H1 (cell line): ENCODE measurements around the gene KLHL10. TPM values are rescaled to one million over a fixed set of nuclear protein-coding genes. Genes with fewer than 3 reads are reported as not detected.

Experiments
- CTCF ChIA-PET: fragments of 300-600 bp; sonication (Branson Sonifier 250); formaldehyde crosslinking; loops from one replicate; lab custom pipeline; 2021; ENCODE audit not compliant: partially characterized antibody; lab: Charles Lee
- POLR2A ChIA-PET: fragments of 300-600 bp; sonication (Branson Sonifier 250); formaldehyde crosslinking; loops from one replicate; lab custom pipeline; 2021; ENCODE audit warnings: inconsistent platforms; ENCODE audit not compliant: partially characterized antibody; lab: Charles Lee
- DNase-seq, 2 experiments: peaks; one replicate each; pipeline versions ENCODE4 v3.0.0 to v3.0.0-alpha.2; 2010 to 2022; ENCODE audit warnings: low spot score in 2 of 2, low read depth in 1 of 2, mixed read lengths in 1 of 2
- FAIRE-seq: peaks from 2 replicates; lab custom pipeline; 2011; peaks lifted over from hg19 to GRCh38; lab: Jason Lieb, UNC
- H2AFZ ChIP-seq: 2 replicates; pipeline ENCODE4 v1.8.1; 2012; ENCODE audit warnings: low read length, inconsistent platforms
- H2AK5ac ChIP-seq: 2 replicates; pipeline ENCODE4 v1.6.1; 2013; ENCODE audit warnings: low read depth, low read length
- H2BK120ac ChIP-seq: replicated peaks from 2 replicates; pipeline ENCODE3; 2013; ENCODE audit warnings: low read depth, low read length, inconsistent platforms
- H2BK12ac ChIP-seq: 2 replicates; pipeline ENCODE4 v1.6.1; 2013; ENCODE audit warnings: low read depth, low read length
- H2BK15ac ChIP-seq: 2 replicates; pipeline ENCODE4 v1.6.1; 2013; ENCODE audit warnings: low read length
- H2BK20ac ChIP-seq: 2 replicates; pipeline ENCODE4 v1.6.1; 2013; ENCODE audit warnings: low read length
- H2BK5ac ChIP-seq: 2 replicates; pipeline ENCODE4 v1.6.1; 2013; ENCODE audit warnings: low read depth, low read length
- H3K14ac ChIP-seq: 2 replicates; pipeline ENCODE4 v1.6.1; 2013; ENCODE audit warnings: inconsistent platforms; ENCODE audit not compliant: insufficient read length
- H3K18ac ChIP-seq: 2 replicates; pipeline ENCODE4 v1.6.1; 2013; ENCODE audit warnings: low read length; ENCODE audit errors: extremely low read depth
- H3K23ac ChIP-seq: 2 replicates; pipeline ENCODE4 v1.6.1; 2013; ENCODE audit warnings: inconsistent platforms; ENCODE audit not compliant: insufficient read length
- H3K23me2 ChIP-seq: 2 replicates; pipeline ENCODE4 v1.6.1; 2013; ENCODE audit warnings: low read depth, low read length
- H3K27ac ChIP-seq: 2 replicates; pipeline ENCODE4 v1.6.1; 2011; ENCODE audit warnings: low read depth, low read length, inconsistent platforms
- H3K27me3 ChIP-seq, 4 experiments: replicated peaks in 1 of 4; 1 replicate in 1 of 4; 2 replicates in 3 of 4; pipeline versions ENCODE4 v1.6.1 to v1.8.1; 2011 to 2013; ENCODE audit warnings: low read length in 3 of 4, mild to moderate bottlenecking in 3 of 4, inconsistent platforms in 2 of 4, mixed read lengths in 2 of 4, moderate library complexity in 1 of 4; ENCODE audit not compliant: control insufficient read depth in 3 of 4, insufficient read depth in 3 of 4; ENCODE audit errors: extremely low read depth in 1 of 4
- H3K36me3 ChIP-seq, 4 experiments: 2 replicates each; pipeline versions ENCODE4 v1.6.1 to v1.8.1; 2011 to 2013; ENCODE audit warnings: mild to moderate bottlenecking in 4 of 4, low read length in 3 of 4, moderate library complexity in 2 of 4, control low read depth in 1 of 4, inconsistent platforms in 1 of 4; ENCODE audit not compliant: insufficient read depth in 4 of 4, control insufficient read depth in 2 of 4
- H3K4ac ChIP-seq: replicated peaks from 2 replicates; pipeline ENCODE3; 2013; ENCODE audit warnings: low read length, low read depth, mixed read lengths, inconsistent platforms; ENCODE audit not compliant: insufficient read length
- H3K4me1 ChIP-seq, 4 experiments: replicated peaks in 1 of 4; 1 replicate in 1 of 4; 2 replicates in 3 of 4; pipeline versions ENCODE4 v1.6.1 to v1.8.1; 2011 to 2013; ENCODE audit warnings: low read length in 3 of 4, inconsistent platforms in 2 of 4, mixed read lengths in 1 of 4; ENCODE audit not compliant: insufficient read depth in 4 of 4, control insufficient read depth in 3 of 4
- H3K4me2 ChIP-seq, 2 experiments: 2 replicates each; pipeline versions ENCODE4 v1.6.1 to v1.8.1; 2011 to 2013; ENCODE audit warnings: low read depth in 2 of 2, low read length in 2 of 2, control low read depth in 1 of 2, inconsistent platforms in 1 of 2, mild to moderate bottlenecking in 1 of 2; ENCODE audit not compliant: insufficient read depth in 1 of 2
- H3K4me3 ChIP-seq, 4 experiments: fragments of 200-600, 300-600 bp in 1 of 4; sonication (generic), shearing (Covaris generic), sonication (Bioruptor Twin) in 1 of 4; 2 replicates each; pipeline versions ENCODE4 v1.5.1 to v1.8.1; 2011 to 2016; ENCODE audit warnings: low read length in 4 of 4, low read depth in 3 of 4, control low read depth in 2 of 4, inconsistent platforms in 2 of 4, mild to moderate bottlenecking in 2 of 4, mixed read lengths in 1 of 4, moderate library complexity in 1 of 4; ENCODE audit not compliant: insufficient read depth in 2 of 4; ENCODE audit errors: extremely low read depth in 1 of 4
- H3K56ac ChIP-seq: replicated peaks from 2 replicates; pipeline ENCODE3; 2013; ENCODE audit warnings: low read depth, mild to moderate bottlenecking, mixed read lengths, low read length, inconsistent platforms; ENCODE audit not compliant: insufficient read length
- H3K79me1 ChIP-seq: 2 replicates; pipeline ENCODE4 v1.6.1; 2013; ENCODE audit warnings: low read depth, low read length, control low read depth
- H3K79me2 ChIP-seq, 2 experiments: 2 replicates each; pipeline versions ENCODE4 v1.6.1 to v1.8.1; 2012 to 2013; ENCODE audit warnings: low read length in 2 of 2, mild to moderate bottlenecking in 2 of 2, inconsistent platforms in 1 of 2; ENCODE audit not compliant: insufficient read depth in 2 of 2, control insufficient read depth in 1 of 2
- H3K9ac ChIP-seq, 4 experiments: replicated peaks in 1 of 4; 1 replicate in 1 of 4; 2 replicates in 3 of 4; pipeline versions ENCODE4 v1.6.1 to v1.8.1; 2011 to 2013; ENCODE audit warnings: low read depth in 3 of 4, low read length in 3 of 4, control low read depth in 2 of 4, mild to moderate bottlenecking in 2 of 4, moderate library complexity in 2 of 4, inconsistent platforms in 1 of 4; ENCODE audit errors: extremely low read depth in 1 of 4
- H3K9me3 ChIP-seq, 2 experiments: 2 replicates each; pipeline versions ENCODE4 v1.6.1 to v1.8.1; 2012 to 2013; ENCODE audit warnings: mild to moderate bottlenecking in 2 of 2, moderate library complexity in 2 of 2, control low read depth in 1 of 2, inconsistent platforms in 1 of 2, low read depth in 1 of 2, low read length in 1 of 2, mixed read lengths in 1 of 2; ENCODE audit not compliant: insufficient read depth in 2 of 2
- H4K20me1 ChIP-seq, 2 experiments: replicated peaks in 1 of 2; 2 replicates each; pipeline versions ENCODE3 to v1.8.1; 2011 to 2013; ENCODE audit warnings: inconsistent platforms in 2 of 2, low read length in 2 of 2, mild to moderate bottlenecking in 1 of 2; ENCODE audit not compliant: insufficient read depth in 2 of 2, control insufficient read depth in 1 of 2
- H4K5ac ChIP-seq: 2 replicates; pipeline ENCODE4 v1.6.1; 2013; ENCODE audit warnings: low read length, low read depth, mixed read lengths, inconsistent platforms; ENCODE audit not compliant: insufficient read length
- H4K8ac ChIP-seq: 2 replicates; pipeline ENCODE4 v1.8.0; 2013; ENCODE audit warnings: mild to moderate bottlenecking, moderate library complexity, low read length, inconsistent platforms; ENCODE audit not compliant: insufficient read depth; ENCODE audit errors: extremely low read depth
- H4K91ac ChIP-seq: replicated peaks from 2 replicates; pipeline ENCODE3; 2013; ENCODE audit warnings: low read length, mixed read lengths, inconsistent platforms; ENCODE audit not compliant: insufficient read length
- KDM5A ChIP-seq: fragments of 200-600 bp; IDR thresholded peaks from 2 replicates; pipeline ENCODE4 v1.7.1; 2012; ENCODE audit warnings: mild to moderate bottlenecking, low read length, inconsistent platforms, mixed read lengths
- SP1 ChIP-seq: IDR thresholded peaks from 2 replicates; pipeline ENCODE4 v1.6.1; 2011; ENCODE audit warnings: low read depth, low read length
- WGBS, 2 experiments: shearing (Covaris generic) in 1 of 2; methylation state at CpG; one replicate each; pipeline versions ENCODE4 v1.1.6 to v1.1.7; 2013 to 2015; ENCODE audit warnings: low lambda C conversion rate in 2 of 2, mixed read lengths in 2 of 2, inconsistent platforms in 1 of 2, low coverage in 1 of 2, missing lambda C conversion rate in 1 of 2; ENCODE audit not compliant: insufficient replicate concordance in 2 of 2, insufficient coverage in 1 of 2, insufficient read length in 1 of 2; ENCODE audit errors: extremely low coverage in 1 of 2, missing lambda C conversion rate in 1 of 2; 5-methylcytosine and 5-hydroxymethylcytosine counted together
- polyA plus RNA-seq, 7 experiments: library from polyadenylated mRNA; depleted of rRNA in 3 of 7; stranded (reverse) in 5 of 7; unstranded in 2 of 7; fragments of >200 nt in 5 of 7; fragments of 200-250 nt in 2 of 7; gene quantifications; 1 replicate in 5 of 7; 2 replicates in 1 of 7; 4 replicates in 1 of 7; pipeline versions ENCODE4 v1.2.1 to v1.2.3, GENCODE V29; 2011 to 2013; ENCODE audit warnings: missing spikeins in 2 of 7, mixed read lengths in 2 of 7
- total RNA-seq: library from RNA; stranded (reverse); fragmentation: NEBNext Ultra II Directional; extraction: Animal tissue kit (Norgen Biotek cat#: 25700); gene quantifications from 2 replicates; pipeline ENCODE4 v1.2.1, GENCODE V29; 2021

Gene KLHL10
- total and polyA plus RNA-seq, 2 of the 8 experiments (the other 6 are each of a cell fraction or from before 2014, with no cell fraction given), result 0.19 to 0.26 TPM

DNA sequence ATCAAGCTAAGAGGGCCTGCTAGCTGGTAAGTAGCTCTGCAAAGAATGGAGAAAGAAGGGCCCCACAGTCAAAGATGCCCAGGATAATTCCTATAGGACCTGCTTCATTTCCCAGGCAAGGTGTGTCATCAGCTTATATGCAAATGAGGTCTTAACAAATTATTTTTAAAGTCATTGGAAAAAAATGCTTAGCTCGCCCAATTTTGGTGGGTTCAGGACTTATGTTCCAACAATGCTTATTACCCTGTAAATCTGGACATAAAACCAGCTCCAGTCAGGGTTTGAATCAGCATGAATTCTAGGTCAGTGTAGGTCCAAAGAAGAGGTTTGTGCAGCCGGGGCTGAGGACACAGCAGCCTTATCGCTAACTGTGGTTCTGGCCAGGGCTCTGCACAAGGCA lies 55.8 kb downstream of the KLHL10 start:
- peaks cover 51 to 95% (median 81%) of the 10 kb centered on the region in 4 experiments for H3K36me3 ChIP-seq

More for the DNA sequence above, 55.8 kb downstream of the KLHL10 start:
- no peak overlapping the region for H3K18ac ChIP-seq
- no peak overlapping the region for H3K4ac ChIP-seq
- H2BK5ac ChIP-seq, result no peak overlapping the region; the same call in 1 of the 2 replicates
- no peak overlapping the region for H4K5ac ChIP-seq
- H2AK5ac ChIP-seq, result no peak overlapping the region
- no peaks in the 10 kb centered on the region; a peak in 1 of 4 replicates for H3K79me2 ChIP-seq
- peaks cover 3 to 20% of the 10 kb centered on the region in 2 experiments for H4K20me1 ChIP-seq
- no peak overlapping the region for H3K56ac ChIP-seq
- H3K14ac ChIP-seq, result no peak overlapping the region
- H4K8ac ChIP-seq, result no peak overlapping the region
- H2BK12ac ChIP-seq, result no peak overlapping the region
- H2AFZ ChIP-seq, result no peak overlapping the region
- no peak overlapping the region for H3K4me3 ChIP-seq
- H4K91ac ChIP-seq, result no peak overlapping the region
- WGBS, 2 experiments, result 94% methylated on average over 3 of the region's 3 CpGs; no CpG with 5 or more reads in 1 of the 2 experiments
- H3K27ac ChIP-seq, result no peak overlapping the region
- FAIRE-seq (no peak), DNase-seq (no peak)
- POLR2A ChIA-PET, result interaction anchor here (0.9 to 6.0 kb wide), 6 partner anchors 9 to 159 kb away, joined by 3 to 33 read pairs (median 4); partner anchors contain the start of gene KLHL11
- H2BK120ac ChIP-seq, result no peak overlapping the region
- CTCF ChIA-PET, result interaction anchor here (1.3 to 1.8 kb wide), 3 partner anchors 9 to 44 kb away, joined by 3 to 5 read pairs (median 4); no protein-coding TSS in a partner anchor
- no peaks in the 10 kb centered on the region for H3K9me3 ChIP-seq
- H2BK20ac ChIP-seq, result no peak overlapping the region
- H3K23ac ChIP-seq, result no peak overlapping the region
- no peak for TF ChIP-seq SP1
- TF ChIP-seq KDM5A, result no peak
- H3K23me2 ChIP-seq, result no peaks in the 10 kb centered on the region
- H3K4me1 ChIP-seq, result no peaks in the 10 kb centered on the region
- H3K79me1 ChIP-seq, result peaks cover 3% of the 10 kb centered on the region
- no peak overlapping the region for H3K9ac ChIP-seq
- no peaks in the 10 kb centered on the region for H3K27me3 ChIP-seq
- H3K4me2 ChIP-seq, result no peak overlapping the region
- no peak overlapping the region for H2BK15ac ChIP-seq
